Cardiac muscle cell (in vitro differentiated cells and primary cell): ENCODE results near the gene DGCR6. TPM values are rescaled to one million over a fixed set of nuclear protein-coding genes. Genes with fewer than 3 reads are reported as not detected.
"Not testable (repeated sequence)": the region's sequence is repeated elsewhere in the genome, so short reads cannot be mapped to it uniquely, and the experiment has no call there.

Experiments used
- DNase-seq, 2 donors: peaks; one replicate each; pipeline versions ENCODE4 v3.0.0 to v3.0.0-alpha.2; 2010 to 2017; ENCODE audit warnings: low read depth in 1 of 2, low spot score in 1 of 2
- H3K27ac ChIP-seq: fragments of 200-600 bp; sonication (generic); 2 replicates; pipeline ENCODE4 v1.5.1; 2016
- H3K27me3 ChIP-seq: fragments of 200-600 bp; sonication (generic); 2 replicates; pipeline ENCODE4 v1.6.0; 2016; ENCODE audit warnings: control low read depth
- H3K36me3 ChIP-seq: fragments of 200-600 bp; sonication (generic); 2 replicates; pipeline ENCODE4 v1.5.1; 2016; ENCODE audit warnings: control low read depth
- H3K4me1 ChIP-seq: fragments of 200-600 bp; sonication (generic); 2 replicates; pipeline ENCODE4 v1.8.1; 2017; ENCODE audit warnings: low read depth, mild to moderate bottlenecking, mixed run types
- H3K4me3 ChIP-seq: fragments of 200-600 bp; sonication (generic); 2 replicates; pipeline ENCODE4 v1.5.1; 2016; ENCODE audit warnings: mild to moderate bottlenecking
- H3K9me3 ChIP-seq: fragments of 200-600 bp; sonication (generic); 2 replicates; pipeline ENCODE4 v1.5.1; 2017; ENCODE audit warnings: low read depth, mild to moderate bottlenecking, control low read depth
- polyA plus RNA-seq: library from polyadenylated mRNA; unstranded; fragments of >200 nt; fragmentation: Nextera tagmentation; extraction: Ambion mirVana; gene quantifications from 2 replicates; pipeline ENCODE4 v1.2.1, GENCODE V29; 2016
- total RNA-seq: library from RNA; depleted of rRNA; stranded (reverse); fragments of >200 nt; gene quantifications from 2 replicates; pipeline ENCODE4 v1.2.3, GENCODE V29; 2016
- TF ChIP-seq, protein P1 (sequence below): IDR thresholded peaks from 2 replicates; pipeline ENCODE4 v1.5.1; 2012; ENCODE audit warnings: low read depth, mild to moderate bottlenecking, low read length

Gene DGCR6
- total and polyA plus RNA-seq, 2 experiments from 2014 or later = 26.2 to 41.4 TPM

DNA sequence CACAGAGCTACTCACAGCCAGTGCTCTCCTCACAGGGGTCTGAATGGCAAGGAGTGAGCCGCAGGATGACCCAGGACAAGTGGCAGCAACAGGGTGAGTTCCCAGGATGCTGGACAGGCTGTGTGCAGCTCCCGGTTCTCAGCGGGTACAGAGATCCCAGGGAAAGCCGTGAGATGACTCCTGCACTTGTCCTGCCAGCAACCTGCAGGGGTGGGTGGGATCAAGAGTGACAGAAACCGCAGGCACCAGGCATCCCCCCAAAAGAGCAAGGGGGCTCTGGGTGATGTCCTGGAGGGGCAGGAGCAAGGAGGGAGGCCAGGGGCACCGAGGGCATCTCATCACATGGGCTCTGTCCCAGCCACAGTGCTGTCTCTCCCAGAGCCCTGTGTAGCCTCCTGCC lies 45.9 kb downstream of the DGCR6 start:
- no peak overlapping the region for H3K4me3 ChIP-seq
- H3K36me3 ChIP-seq = no peaks in the 10 kb centered on the region
- no peak for DNase-seq
- no peaks in the 10 kb centered on the region for H3K4me1 ChIP-seq
- H3K27ac ChIP-seq = no peak overlapping the region
- H3K9me3 ChIP-seq = no peaks in the 10 kb centered on the region
- no peaks in the 10 kb centered on the region for H3K27me3 ChIP-seq
- TF ChIP-seq, protein P1, sequence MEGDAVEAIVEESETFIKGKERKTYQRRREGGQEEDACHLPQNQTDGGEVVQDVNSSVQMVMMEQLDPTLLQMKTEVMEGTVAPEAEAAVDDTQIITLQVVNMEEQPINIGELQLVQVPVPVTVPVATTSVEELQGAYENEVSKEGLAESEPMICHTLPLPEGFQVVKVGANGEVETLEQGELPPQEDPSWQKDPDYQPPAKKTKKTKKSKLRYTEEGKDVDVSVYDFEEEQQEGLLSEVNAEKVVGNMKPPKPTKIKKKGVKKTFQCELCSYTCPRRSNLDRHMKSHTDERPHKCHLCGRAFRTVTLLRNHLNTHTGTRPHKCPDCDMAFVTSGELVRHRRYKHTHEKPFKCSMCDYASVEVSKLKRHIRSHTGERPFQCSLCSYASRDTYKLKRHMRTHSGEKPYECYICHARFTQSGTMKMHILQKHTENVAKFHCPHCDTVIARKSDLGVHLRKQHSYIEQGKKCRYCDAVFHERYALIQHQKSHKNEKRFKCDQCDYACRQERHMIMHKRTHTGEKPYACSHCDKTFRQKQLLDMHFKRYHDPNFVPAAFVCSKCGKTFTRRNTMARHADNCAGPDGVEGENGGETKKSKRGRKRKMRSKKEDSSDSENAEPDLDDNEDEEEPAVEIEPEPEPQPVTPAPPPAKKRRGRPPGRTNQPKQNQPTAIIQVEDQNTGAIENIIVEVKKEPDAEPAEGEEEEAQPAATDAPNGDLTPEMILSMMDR = no peak

DNA sequence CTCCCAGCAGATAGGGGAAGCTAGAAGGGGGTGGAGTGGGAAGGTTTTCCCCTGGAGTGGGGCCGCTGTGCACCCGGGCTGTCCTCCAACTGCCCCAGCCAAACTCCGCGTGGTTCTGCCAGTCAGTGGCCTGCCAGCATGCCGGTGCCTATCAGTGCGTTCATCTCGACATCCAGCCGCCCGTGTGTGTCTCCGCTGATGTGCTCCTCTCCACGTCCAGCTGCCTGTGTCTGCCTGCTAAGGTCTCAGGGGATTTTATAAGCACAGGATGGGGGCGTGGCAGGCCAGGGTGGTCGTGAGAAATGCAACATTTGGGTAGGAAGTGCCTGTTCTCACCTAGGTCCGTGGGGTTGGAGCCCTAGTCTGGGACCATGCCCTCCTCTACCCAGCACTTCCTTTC lies 47.0 kb downstream of the DGCR6 start:
- H3K4me1 ChIP-seq, H3K9me3 ChIP-seq, H3K27me3 ChIP-seq, H3K27ac ChIP-seq, H3K36me3 ChIP-seq, DNase-seq, H3K4me3 ChIP-seq: not testable (repeated sequence)

DNA sequence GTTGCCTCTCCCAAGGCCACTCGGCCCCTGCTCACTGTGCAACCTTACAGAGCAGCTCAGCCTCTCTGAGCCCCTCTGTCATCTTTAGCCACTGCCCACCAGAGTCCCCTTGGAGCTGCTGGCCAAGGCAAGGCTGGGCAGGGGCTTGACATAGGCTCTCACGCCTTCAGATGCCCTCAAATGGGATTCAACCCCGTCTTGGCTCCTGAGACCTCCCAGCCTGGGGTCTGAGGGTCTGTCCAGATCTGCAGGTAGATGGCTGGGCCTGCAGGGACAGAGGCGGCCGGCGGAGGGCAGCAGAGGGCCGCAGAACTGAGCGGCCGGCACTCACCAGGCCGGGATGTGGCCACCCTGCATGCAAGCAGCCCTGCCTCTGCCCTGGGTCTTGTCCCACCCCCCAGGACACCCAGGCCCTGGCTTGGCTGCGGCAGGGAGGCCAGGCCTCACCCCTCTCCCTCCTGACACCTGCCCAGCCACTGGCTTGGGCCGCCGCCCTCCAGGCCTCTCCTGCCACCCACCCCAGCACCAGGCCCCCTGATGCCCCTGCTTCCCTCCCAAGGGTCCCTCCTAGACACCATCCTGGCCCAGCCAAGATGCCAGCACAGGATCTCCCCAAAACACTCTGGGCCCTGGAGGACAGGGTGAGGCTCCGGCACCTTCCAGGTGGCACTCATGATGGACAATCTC lies 48.3 kb downstream of the DGCR6 start:
- not testable (repeated sequence) for H3K9me3 ChIP-seq, H3K27me3 ChIP-seq, H3K4me3 ChIP-seq, H3K4me1 ChIP-seq, H3K27ac ChIP-seq, H3K36me3 ChIP-seq
- TF ChIP-seq, protein P1 = peak; percentile 78
- DNase-seq = peak; percentile 59 to 79

DNA sequence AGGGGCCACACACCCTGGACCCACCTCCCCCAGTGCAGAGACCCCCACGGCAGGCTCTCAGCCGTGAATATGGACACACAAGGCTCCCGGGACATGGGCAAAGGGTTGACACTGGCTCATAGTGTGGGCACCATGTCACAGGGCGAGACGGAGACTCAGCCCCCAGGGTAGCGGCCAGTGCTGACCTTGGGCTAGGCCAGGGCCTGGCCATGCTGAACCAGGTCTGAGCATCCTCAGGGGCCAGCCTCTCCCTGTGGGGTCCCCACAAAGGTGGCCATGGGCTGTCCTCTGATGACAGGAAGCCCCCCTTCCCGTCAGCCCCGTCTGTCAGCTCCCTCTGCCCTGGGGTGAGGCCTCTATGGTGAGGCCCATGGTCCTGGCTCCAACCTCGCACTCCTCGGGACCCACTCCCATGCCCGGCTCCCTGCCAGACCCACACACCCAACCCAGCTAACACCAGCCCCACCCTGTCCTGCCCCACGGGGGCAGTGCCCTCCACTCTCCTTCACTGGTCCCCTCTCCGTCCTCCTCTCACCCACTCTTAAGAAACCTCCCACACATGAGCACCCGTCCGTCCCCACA lies 49.0 kb downstream of the DGCR6 start:
- Histone ChIP-seq H3K4me1 (no peaks in the 10 kb centered on the region), H3K27ac (no peak overlapping the region), H3K9me3 (no peaks in the 10 kb centered on the region), H3K27me3 (no peaks in the 10 kb centered on the region), H3K4me3 (no peak overlapping the region), H3K36me3 (no peaks in the 10 kb centered on the region)
- DNase-seq = no peak
- TF ChIP-seq, protein P1 = no peak

DNA sequence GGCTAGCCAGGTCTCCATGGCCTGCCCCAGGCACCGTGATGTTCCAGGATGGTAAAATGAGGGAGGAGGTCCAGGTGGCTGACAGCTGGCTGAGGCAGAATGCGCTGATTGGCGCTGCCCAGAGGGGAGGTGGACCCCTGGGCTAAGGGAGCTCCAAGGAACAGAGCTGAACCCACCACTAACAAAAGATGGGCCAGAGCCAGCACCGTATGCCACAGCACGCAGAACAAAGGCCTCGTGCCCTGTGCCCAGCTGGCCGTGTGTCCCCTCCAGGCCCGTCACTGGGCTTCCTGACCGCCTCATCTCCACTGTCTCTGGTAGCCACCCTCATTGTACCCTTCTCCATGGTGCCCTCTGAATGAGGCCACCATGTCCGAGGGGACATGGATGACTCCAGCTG lies 49.6 kb downstream of the DGCR6 start:
- Histone ChIP-seq H3K27me3 (no peaks in the 10 kb centered on the region), H3K4me3 (no peak overlapping the region), H3K27ac (no peak overlapping the region), H3K9me3 (no peaks in the 10 kb centered on the region), H3K36me3 (no peaks in the 10 kb centered on the region), H3K4me1 (no peaks in the 10 kb centered on the region)
- TF ChIP-seq, protein P1 = no peak
- DNase-seq = no peak

DNA sequence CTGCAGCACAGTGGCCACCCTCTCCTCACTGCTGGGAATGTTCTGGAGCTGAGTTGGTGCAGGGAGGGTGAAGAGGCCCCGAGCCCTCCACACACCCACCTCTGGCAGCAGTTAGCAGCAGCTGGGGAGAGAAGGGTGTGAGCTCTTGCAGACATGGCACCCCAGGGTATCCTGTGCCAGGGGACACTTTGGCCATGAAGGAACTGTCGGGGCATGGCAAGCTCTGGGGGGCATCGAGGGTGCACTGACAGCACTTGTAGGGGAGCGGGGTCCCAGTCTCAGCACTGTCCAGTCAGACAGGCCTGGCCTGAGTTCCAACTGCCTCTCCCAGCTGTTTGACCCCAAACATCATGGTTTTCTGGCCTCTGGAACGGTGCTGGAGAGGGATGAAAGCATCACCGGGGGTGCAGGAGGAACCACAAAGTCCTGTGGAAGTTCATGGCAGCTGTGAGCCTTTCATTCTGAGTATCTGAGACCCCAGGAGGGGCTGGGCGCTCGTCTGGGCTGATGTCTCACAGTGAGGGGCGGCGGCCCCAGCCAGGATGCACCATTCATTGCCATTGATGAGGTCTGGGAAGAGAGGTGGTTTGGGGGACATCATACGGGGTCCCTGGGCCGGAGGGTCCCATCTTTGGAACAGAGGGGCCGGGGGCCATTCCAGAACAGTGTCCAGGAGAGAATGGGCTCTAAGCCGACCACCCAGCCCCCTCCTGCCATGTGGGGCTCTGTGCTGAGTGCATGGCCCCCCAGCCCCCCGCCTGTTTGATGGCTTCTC lies 50.2 kb downstream of the DGCR6 start:
- H3K9me3 ChIP-seq, H3K4me3 ChIP-seq, DNase-seq, H3K27me3 ChIP-seq, H3K27ac ChIP-seq, H3K4me1 ChIP-seq, H3K36me3 ChIP-seq: not testable (repeated sequence)

DNA sequence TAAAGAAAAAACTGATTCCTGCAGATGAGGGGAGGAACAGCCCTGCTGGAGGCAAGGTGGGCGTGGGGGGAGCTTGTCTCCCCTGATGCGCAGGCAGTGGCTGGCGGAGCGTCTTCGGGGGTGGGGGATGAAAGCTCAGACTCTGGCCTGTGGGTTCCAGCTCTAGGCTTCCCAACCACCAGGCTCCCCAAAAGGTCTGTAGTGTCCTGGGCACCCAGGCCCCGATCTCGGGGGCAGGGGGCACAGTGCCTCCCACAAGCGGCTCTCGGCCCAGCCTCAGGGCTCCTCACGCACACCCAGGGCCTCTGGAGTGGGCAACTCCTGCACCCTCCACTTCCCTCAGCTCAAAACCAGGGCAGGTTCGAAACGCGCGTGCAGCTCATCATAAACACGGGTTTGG lies 50.8 kb downstream of the DGCR6 start:
- not testable (repeated sequence) for H3K27me3 ChIP-seq, H3K36me3 ChIP-seq, H3K4me3 ChIP-seq, H3K9me3 ChIP-seq, DNase-seq, H3K4me1 ChIP-seq, H3K27ac ChIP-seq

DNA sequence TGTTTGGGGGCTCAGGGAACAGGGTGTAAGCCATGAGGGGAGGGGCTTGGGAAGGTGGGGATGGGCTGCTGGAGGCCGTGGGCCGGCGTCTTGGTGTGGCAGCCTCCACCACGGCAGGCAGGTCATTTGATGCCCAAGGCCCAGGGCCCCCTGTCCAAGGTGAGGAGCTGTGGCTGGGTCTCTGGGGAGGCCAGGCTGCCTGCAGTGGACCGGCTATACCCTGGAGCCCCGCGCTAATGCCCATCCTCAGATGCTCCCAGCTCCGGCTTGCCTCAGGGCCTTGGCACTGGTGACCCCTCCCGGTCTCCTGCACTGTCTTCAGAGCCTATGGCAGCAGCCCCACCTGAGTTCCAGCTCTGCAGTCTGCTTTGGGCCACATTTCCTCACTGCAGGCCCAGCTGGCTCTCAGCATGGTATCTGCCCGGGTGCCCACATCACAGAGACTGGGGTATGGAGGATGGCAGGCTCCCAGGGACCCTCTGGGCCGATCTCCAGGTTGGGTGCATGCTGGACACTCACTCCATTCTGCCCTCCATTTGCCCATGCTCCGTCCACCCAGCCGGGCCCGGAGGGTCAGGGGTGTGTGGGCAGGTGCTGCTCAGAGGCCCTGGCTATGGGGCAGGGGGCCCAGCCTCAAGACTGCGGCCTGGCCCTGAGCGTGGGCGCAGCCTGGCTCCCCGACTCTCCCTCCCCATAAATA lies 51.7 kb downstream of the DGCR6 start:
- H3K4me3 ChIP-seq, H3K36me3 ChIP-seq, H3K9me3 ChIP-seq, H3K27ac ChIP-seq, DNase-seq, H3K27me3 ChIP-seq, H3K4me1 ChIP-seq: not testable (repeated sequence)

DNA sequence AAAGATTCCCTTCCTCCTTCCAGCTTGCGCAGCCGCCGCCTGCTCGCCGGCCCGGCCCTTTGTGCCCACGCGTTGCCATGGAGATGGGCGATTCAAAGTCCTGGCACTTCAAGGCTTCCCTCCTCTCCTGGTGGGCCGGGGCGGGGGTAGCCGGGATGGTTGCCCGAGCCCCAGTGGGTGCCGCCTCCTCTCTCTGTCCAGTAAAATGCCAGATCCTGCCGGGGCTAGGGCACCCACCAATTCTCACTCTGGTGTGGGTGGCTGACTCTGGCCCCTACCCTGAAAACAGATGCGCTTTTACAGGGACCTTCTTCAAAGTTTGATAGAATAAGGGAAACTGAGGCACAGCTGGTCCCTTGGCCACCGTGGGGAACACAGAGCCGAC lies 52.2 kb downstream of the DGCR6 start:
- not testable (repeated sequence) for H3K36me3 ChIP-seq, DNase-seq, H3K4me1 ChIP-seq, H3K4me3 ChIP-seq, H3K9me3 ChIP-seq, H3K27me3 ChIP-seq, H3K27ac ChIP-seq
